GM18519 (cell line): Measurements from ENCODE around the gene C1orf21.

ENCODE experiments used
- ATAC-seq: cut with Tn5 transposase; IDR thresholded peaks from one replicate; pipeline ENCODE4 v1.9.1; 2021; ENCODE audit warnings: mild to moderate bottlenecking, moderate library complexity; ENCODE audit not compliant: unreplicated experiment, low FRiP score

C1orf21 gene

DNA sequence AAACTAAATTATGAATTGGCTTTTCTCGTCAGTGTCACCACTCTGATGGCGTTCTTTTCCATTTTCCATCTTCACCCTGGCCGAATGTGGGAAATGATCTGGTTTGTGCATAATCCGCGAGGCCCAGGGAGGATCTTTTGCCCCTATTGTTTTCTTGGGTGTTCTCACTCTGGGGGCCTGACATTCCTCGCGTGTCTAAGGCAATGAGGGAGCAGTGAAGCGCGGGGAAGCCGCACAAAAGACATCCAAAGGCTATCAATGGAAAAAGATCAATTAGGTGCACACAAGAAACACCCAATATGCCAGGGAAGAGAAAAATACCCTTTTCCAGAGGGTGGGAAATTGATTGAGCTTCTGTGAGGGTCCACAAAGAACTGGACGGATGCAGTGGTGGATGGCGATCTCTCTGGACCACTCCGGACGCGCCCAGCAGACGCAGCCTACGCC is 941 bp upstream of the C1orf21 start:
- no peak for ATAC-seq

DNA sequence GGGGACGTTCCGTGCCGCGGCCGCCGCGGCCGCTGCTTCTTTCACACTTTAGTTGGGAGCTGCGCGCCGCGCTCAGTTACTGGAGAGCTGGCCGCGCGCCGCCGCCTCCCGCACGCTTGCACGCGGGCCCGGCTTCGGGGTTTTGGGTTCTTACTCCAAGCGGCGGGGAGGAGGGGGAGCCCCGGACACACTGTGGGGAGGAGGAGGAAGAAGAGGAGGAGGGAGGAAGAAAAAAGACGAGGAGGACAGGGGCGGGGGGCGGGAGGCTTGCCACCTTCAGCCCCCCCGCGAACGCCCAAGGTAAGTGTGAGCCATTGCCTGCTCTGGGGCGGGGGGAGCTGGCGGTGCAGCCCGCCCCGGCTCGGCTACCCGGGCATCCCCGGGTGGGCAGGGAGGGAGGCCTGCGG is 243 bp downstream of the C1orf21 start:
- no peak for ATAC-seq

DNA sequence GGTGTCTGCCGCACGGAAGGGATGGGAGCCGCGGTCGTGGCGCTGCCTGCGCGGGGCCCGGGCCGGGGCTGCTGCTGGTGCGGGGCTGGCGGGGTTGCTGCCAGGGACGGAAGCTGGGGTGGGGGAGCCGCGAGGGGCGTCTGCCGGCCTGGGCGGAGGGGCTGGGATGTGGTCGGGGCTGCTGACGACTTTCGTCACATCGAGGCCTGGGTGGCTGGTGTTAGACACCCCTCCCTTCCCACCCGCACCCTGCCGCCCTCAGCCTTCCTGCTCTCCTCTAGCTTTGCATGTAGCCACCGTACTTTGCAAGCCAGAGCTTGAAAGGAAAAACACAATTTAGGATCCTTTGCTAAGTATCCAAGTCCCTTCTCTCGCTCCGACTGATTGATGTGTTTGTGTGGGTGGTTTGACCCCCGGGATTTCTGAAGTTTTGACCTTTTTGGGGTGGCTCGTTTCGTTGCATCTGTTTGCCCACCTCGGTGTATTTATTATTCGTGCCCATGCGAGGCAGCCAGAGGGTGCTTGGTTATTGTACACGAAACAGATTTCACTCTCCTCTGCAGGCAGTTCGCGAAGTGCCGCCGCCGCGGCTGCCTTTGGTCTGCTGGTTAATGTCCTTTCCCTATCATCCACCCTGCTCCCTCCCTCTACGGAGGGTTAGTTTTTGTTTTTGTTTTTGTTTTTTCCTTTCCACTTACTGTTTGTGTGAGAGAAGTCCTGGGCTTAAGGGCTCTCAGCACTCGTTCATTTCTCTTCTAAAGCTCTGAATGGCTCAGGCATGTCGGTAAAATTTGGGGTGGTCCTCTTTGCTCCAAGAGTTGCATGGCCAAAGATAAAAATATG is 868 bp downstream of the C1orf21 start:
- no peak for ATAC-seq

DNA sequence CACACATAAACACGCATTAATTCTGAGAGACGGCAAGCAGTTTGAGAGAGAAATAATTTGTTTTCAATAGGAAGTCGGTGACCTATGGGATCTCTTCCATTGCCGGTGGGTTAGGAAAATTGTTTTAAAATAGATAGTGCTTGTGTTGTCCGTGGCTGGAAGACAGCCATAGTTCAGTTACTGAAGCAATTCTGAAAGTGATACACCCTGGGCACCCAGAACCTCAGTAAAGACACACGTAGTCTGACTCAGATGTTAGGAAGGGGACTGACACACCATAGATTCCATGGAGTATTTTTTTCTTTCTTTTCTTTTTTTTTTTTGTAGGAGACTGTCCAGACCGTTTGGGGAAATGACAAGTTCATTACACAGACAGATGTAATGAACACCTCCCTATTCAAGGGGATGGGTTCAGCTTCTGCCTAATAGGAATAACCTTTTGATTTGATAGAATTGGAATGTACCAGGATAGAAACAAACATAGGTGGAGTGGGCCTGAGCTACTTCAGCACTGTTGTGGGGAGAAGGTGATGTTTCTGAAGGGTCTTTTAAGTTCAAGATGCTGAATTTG is 1.6 kb downstream of the C1orf21 start:
- no peak for ATAC-seq

DNA sequence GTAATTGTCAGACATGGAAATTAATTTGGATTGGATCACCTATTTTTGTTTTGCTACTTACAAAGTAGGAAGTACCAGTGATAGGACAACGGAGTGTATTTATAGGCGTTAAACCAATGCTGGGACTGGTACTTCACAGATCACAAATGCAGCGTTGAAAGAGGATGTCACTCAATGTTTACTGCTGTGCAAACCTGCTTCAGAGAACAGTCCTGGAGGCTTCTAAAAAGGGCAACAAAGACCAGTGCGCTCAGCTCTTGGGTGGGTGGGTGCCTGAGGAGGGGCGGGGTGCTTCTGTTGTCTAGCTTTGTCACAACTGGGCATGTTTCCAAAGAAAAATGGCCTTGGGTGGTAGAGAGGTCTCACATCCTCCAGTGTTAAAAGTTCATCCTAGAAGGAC is 2.1 kb downstream of the C1orf21 start:
- no peak for ATAC-seq

GRCh38 chr1:184389446-184389845 is 2.6 kb downstream of the C1orf21 start:
- no peak for ATAC-seq

GRCh38 chr1:184390889-184391288 is 4.1 kb downstream of the C1orf21 start:
- no peak for ATAC-seq

DNA sequence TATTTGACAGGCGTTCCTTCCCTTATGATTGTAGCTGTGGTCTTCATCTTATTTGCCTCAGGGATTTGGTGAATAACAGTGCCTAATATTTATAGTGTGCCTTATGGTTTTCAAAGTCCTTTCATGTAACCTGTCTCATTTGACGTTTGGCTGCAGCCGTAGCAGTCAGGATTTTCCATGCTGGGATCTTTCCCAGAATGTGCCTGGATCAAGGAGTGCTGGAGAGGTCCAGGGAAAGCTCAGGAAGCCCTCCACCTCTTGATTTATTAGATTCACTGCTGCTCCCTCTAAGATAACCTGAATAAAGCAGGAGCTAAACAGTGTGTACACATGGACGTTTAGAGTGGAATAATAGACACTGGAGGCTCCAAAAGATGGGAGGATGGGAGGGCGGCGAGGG is 5.2 kb downstream of the C1orf21 start:
- no peak for ATAC-seq

- ATAC-seq = no peak
Observed at GRCh38 chr1:184392779-184393522, 6.1 kb downstream of the C1orf21 start.

GRCh38 chr1:184393962-184394361 is 7.1 kb downstream of the C1orf21 start:
- ATAC-seq = no peak

DNA sequence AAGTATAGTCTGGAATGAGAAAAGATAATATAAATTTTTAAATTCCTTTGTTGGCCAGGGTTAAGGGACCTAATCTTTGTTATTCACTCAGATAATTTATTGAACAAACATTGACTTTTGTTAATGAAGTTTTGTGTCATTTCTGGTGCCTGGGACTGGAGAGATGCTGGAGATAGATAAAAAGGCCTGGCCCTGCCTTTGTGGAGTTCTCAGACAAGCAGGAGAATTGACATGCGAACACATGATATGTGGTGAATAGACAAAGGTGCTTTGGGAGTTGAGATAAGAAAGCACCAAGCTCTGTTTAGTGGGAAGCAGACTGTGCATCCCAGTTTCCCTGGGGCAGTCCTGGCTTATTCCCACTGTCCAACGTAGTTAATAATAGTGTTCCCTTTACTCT is 8.5 kb downstream of the C1orf21 start:
- no peak for ATAC-seq

- ATAC-seq = no peak
Observed at GRCh38 chr1:184395937-184396480, 9.2 kb downstream of the C1orf21 start.

DNA sequence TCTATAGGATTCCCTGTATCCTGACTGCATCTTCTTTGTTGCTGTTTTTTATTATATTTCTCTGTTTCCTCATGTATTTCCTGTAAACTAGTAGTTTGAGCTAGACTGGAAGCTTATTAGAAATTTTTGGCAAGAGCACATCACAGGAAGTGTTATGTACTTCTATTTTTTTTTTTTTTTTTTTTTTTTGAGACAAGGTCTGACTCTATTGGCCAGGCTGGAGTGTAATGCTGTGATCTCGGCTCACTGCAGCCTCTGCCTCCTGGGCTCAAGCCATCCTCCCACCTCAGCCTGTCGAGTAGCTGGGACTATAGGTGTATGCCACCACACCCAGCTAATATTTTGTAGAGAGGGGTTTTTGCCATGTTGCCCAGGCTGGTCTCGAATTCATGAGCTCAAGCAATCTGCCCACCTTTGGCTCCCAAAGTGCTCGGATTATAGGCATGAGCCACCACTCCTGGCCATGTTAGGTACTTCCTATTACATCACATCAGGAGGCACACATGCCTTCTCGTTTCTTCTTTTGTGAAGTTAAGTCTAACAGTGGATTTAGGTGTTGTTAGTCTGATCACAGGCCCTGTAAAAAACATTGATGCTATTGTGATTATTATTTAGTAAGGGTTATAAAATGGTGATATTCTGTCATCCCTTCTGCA is 12.5 kb downstream of the C1orf21 start:
- ATAC-seq = no peak

GRCh38 chr1:184403961-184404726 is 17.3 kb downstream of the C1orf21 start:
- ATAC-seq = no peak

- ATAC-seq = no peak
Observed at GRCh38 chr1:184404727-184405027, 17.8 kb downstream of the C1orf21 start.

GRCh38 chr1:184405094-184405800 is 18.4 kb downstream of the C1orf21 start:
- ATAC-seq = no peak

DNA sequence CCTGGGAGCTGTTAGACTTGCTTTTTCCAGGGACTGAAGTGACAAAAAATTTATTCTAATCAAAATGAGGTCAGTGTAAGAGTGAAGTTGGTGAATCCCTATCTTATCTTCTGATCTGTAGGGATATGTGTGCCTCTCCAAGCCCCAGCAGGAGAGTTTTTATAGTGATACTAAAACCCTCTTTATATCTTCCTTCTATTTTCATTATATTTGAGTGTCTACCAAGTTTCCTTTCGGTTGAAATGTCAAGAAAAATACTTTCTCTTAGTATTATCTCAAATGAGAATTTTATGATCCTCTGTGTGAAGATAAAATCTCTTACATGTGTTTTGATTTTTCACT is 18.9 kb downstream of the C1orf21 start:
- no peak for ATAC-seq

DNA sequence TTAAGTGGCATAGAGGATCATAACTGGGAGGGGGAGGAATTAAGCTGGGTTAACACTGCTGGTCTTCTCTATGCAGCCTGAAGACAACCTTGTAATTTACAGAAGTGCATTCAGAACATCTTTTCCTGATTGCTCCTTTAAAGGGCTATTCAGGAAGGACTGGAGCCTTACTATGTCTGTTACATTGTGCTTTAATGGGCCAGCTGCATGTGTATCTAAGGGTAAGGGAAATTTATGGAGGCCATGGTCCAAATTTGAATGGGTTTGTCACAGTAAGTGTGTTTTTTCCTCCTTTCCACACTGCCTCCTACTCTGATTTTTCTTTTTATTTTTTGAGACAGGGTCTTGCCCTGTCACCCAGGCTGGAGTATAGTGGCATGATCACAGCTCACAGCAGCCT is 19.6 kb downstream of the C1orf21 start:
- no peak for ATAC-seq

GRCh38 chr1:184407816-184408510 is 21.1 kb downstream of the C1orf21 start:
- ATAC-seq = no peak
